Putamen (tissue), 1 donor: ENCODE results near the gene FSHR.

Experiments
- DNase-seq: peaks from one replicate; pipeline ENCODE4 v3.0.0-alpha.2; 2016; ENCODE audit warnings: low spot score

FSHR gene

GRCh38 chr2:48954311-48954710 lies 200.0 kb downstream of the FSHR start:
- DNase-seq, result no peak

DNA sequence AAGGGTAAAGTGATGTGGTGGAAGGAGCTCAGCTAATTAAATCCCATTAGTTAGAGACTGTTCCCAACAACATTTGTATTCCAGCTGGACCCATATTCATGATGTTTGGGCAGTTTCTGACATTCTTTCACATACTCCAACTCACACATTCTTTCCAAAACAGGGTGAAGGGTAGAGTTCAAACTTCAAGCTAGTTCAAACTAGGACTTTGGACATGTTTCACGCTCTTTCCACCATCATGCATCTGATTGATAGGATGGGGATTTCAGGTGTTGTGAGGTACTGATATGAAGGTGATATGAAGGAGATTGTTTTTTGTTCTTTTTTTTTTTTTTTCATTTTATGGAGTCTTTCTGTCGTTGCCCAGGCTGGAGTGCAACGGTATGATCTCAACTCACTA lies 201.7 kb downstream of the FSHR start:
- DNase-seq, result no peak

GRCh38 chr2:48952143-48952542 lies 202.2 kb downstream of the FSHR start:
- DNase-seq, result no peak

DNA sequence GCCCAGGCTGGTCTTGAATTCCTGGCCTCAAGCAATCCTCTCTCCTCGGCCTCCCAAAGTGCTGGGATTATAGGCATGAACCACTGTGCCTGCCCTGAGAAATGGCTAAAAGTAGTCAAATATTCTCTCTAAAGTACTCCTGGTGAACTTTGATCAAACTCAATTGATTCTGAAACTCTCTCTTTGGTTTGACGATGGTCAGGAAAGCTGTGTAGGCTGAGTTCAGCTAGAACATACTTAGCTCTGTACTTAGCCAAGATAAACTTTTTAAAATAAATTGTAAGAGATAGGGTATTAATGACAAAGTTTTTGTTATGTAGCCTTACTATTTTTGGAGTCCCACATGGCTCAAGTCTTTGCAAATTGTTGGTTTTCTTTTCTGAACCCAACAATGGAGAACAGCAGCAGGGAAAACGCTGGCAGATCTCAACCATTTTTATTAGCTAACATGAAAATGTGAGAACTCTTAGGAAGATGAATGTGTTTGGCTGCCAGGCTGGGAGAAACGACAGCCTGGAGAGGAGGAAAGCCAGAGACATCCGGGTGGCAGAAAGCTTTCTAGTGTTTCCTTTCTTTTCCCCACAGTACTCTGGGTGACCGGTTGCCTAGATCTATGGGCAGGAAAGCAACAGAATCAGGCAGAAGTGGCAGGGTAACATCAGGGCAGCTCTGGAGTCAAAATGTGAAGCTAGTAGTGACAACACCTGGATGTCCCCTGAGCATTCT lies 205.8 kb downstream of the FSHR start:
- DNase-seq, result no peak

GRCh38 chr2:48946449-48947048 lies 207.8 kb downstream of the FSHR start:
- DNase-seq, result peak; percentile 42

- no peak for DNase-seq
These were observed 209.4 kb downstream of the FSHR start for GRCh38 chr2:48944956-48945355.

DNA sequence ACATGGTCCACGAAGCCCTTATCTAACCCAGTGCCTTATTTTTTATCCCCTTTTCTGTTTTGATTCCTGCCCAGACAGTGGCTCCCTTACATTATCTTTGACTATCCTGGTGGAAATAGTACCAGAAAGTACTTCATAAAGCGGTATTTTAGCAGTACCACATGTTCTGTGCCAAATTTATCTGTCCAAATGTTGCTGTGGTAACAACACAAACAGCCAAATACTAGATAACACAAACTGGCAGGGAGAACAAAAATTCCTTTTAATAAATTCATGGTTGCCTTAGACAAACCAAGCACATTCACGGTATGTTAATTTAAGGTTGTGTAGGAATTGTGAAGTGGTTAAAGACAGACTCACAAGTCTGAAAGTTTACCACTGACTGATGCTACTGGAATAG lies 210.9 kb downstream of the FSHR start:
- DNase-seq, result no peak

GRCh38 chr2:48941908-48942307 lies 212.4 kb downstream of the FSHR start:
- no peak for DNase-seq

- no peak for DNase-seq
These were observed 212.9 kb downstream of the FSHR start for GRCh38 chr2:48941456-48941855.

DNA sequence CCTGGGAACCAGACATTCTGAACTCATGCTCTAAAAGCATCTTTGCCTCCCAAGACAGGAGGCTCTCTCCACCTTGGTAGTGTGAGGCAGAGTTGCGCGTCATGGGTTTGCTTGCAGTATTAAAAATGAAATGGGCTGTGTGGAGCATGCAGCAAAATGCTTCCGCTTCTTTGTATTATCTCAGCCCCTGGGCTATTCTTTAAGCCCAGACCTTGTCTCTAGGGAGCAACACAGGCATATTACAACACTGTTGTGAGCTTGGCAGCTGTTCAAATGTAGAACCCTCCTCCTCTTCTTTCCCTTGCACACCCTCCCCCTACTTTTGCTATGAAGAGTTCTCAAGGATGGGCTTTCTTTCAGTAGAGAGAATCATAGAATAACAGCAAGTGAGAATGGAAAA lies 213.7 kb downstream of the FSHR start:
- no peak for DNase-seq

DNA sequence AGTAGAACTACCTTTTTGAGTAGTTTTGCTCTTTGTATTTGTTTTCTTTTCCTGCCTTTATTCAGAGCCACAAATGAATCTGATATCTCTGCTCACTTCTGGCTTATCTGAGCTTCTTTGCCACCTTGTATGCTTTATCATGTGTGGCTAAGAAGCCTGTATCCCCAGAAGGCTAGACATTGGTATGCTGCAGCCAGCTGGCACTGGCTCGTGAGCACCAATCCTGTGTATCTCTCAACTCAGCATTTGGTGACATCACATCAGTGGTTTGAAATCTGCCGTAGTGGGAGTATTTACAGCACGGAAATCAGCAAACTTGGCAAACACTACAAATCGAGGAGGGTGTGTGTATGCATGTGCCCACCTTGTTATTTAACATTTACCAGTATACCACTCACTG lies 215.1 kb downstream of the FSHR start:
- no peak for DNase-seq

- no peak for DNase-seq
These were observed 216.1 kb downstream of the FSHR start for GRCh38 chr2:48938231-48938630.

GRCh38 chr2:48934807-48935206 lies 219.5 kb downstream of the FSHR start:
- no peak for DNase-seq

GRCh38 chr2:48933828-48934497 lies 220.4 kb downstream of the FSHR start:
- DNase-seq, result no peak

DNA sequence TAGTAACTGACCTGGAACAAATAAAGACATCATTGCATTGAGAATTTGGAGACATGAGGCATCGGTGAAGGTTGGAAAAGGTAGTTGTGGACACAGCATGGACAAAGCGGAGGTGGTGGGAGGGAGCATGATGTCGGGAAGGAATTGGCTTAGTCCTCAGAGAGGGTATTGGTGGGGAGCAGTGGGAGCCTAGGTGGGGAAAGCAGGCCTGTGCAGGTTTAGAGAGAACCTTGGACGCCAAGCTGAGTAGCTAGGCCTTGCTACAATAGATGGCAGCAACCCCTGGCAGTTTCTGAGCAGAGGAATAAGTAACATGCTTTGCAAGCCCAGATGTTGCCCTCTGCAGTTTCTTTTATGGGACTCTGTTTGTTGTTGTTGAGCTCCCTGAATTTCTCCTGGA lies 221.6 kb downstream of the FSHR start:
- no peak for DNase-seq

- no peak for DNase-seq
These were observed 224.6 kb downstream of the FSHR start for GRCh38 chr2:48929571-48930301.

DNA sequence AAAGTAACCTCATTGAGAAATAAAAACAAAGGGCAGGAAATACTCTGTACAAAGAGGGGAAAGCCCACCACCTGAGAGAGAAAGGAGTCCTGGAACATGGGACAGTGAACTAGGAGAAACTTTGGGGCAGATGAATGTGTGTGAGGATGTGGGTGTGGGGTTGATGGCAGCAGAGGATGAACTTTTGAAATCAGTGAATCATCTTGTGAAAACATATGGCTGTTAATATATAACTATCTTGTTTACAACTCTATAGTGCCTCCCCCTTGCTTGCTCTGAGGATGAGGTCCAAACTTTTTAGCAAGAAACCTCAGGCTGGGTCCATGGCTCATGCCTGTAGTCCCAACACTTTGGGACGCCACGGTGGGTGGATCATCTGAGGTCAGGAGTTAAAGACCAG lies 227.0 kb downstream of the FSHR start:
- DNase-seq, result no peak

DNA sequence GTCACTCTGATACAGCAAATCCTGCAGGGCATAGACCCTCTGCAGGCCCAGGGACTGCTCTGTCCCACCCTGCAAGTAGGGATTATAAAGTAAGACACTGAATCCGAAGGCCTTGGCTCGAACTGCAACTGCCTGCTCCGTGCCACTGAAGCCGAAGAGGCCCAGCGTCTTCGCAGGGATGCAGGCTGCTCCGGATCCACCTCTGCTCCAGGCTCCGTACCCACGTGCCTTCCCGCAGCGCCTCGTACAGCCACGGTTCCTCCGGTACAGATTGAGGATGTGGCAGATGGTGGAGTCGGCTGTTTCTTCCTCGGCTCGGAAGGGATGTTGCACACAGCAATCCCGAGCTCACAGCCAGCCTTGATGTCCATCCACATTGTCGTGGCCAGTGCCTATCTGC lies 238.4 kb downstream of the FSHR start:
- DNase-seq, result no peak

GRCh38 chr2:48915227-48915626 lies 239.1 kb downstream of the FSHR start:
- no peak for DNase-seq

DNA sequence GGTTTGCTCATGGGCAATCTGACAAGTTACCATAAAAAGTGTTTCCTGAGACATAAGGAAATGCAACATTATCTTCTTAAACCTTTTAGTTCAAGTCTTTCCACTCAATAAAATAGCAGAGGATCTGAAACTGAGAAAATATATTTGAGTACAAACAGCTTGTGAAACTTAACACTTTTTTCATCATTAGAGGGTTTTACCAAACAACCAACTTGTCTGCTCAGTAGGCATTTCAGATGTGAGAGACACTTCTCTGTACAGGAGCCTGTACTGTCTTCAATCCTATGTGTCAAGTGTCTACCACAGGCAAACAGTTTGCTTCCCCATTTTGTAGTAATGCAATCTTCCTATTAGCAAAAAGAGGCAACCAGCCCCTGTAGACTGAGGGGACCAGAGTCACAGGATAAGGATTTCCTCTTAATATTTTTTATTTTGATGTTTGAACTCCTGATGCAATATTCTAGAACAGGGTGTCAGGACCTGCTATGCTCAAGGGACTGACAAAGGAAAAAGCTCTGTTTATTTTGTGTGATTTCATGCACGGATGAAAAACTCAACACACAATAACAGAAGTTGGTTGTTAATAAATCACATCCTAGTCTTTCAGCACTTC lies 239.7 kb downstream of the FSHR start:
- DNase-seq, result no peak
